DOHH2 (cell line): ENCODE measurements around the gene MS4A18.
"Not testable (repeated sequence)": the region's sequence is repeated elsewhere in the genome, so short reads cannot be mapped to it uniquely, and the experiment has no call there.

Experiments
- H3F3A ChIP-seq: fragments of 200-600 bp; sonication (generic), shearing (Covaris generic); 2 replicates; pipeline ENCODE4 v1.6.0; 2016; ENCODE audit warnings: antibody characterized with exemption, mild to moderate bottlenecking; ENCODE audit not compliant: control insufficient read depth, insufficient read depth
- H3K27ac ChIP-seq: fragments of 200-600 bp; sonication (generic); 2 replicates; pipeline ENCODE4 v1.5.1; 2014; ENCODE audit warnings: low read depth, mild to moderate bottlenecking, low read length, moderate library complexity
- H3K27me3 ChIP-seq: fragments of 200-600 bp; sonication (generic); 2 replicates; pipeline ENCODE4 v1.6.1; 2014; ENCODE audit warnings: mild to moderate bottlenecking, low read length, mixed read lengths; ENCODE audit not compliant: control insufficient read depth
- H3K36me3 ChIP-seq: fragments of 200-600 bp; sonication (generic); 2 replicates; pipeline ENCODE4 v1.6.1; 2014; ENCODE audit warnings: mild to moderate bottlenecking, low read length, moderate library complexity, mixed read lengths; ENCODE audit not compliant: control insufficient read depth
- H3K4me1 ChIP-seq: fragments of 200-600 bp; sonication (generic); 2 replicates; pipeline ENCODE4 v1.6.1; 2014; ENCODE audit warnings: mild to moderate bottlenecking, low read length, mixed read lengths; ENCODE audit not compliant: control insufficient read depth
- H3K4me2 ChIP-seq: fragments of 200-600 bp; sonication (generic); 2 replicates; pipeline ENCODE4 v1.6.0; 2014; ENCODE audit warnings: mild to moderate bottlenecking, low read length, moderate library complexity
- H3K4me3 ChIP-seq: fragments of 200-600 bp; sonication (generic); 2 replicates; pipeline ENCODE4 v1.5.1; 2014; ENCODE audit warnings: mild to moderate bottlenecking, low read length, mixed read lengths
- H3K79me2 ChIP-seq: fragments of 200-600 bp; sonication (generic); 2 replicates; pipeline ENCODE4 v1.6.1; 2014; ENCODE audit warnings: mild to moderate bottlenecking, low read length, mixed read lengths; ENCODE audit not compliant: control insufficient read depth
- H3K9me2 ChIP-seq: fragments of 200-600 bp; sonication (generic); replicated peaks from 2 replicates; pipeline ENCODE4 v1.6.1; 2014; ENCODE audit warnings: mild to moderate bottlenecking, low read length, mixed read lengths; ENCODE audit not compliant: control insufficient read depth
- H3K9me3 ChIP-seq: fragments of 200-600 bp; sonication (generic); 2 replicates; pipeline ENCODE4 v1.6.1; 2014; ENCODE audit warnings: antibody characterized with exemption, low read length, mixed read lengths; ENCODE audit not compliant: control insufficient read depth, insufficient read depth
- H4K20me1 ChIP-seq: fragments of 200-600 bp; sonication (generic); 2 replicates; pipeline ENCODE4 v1.6.0; 2014; ENCODE audit warnings: low read depth, mild to moderate bottlenecking, antibody characterized with exemption, low read length, moderate library complexity; ENCODE audit not compliant: control insufficient read depth, insufficient read depth
- EZH2phosphoT487 ChIP-seq: fragments of 200-600 bp; sonication (generic); IDR thresholded peaks from 2 replicates; pipeline ENCODE4 v1.6.1; 2017; ENCODE audit warnings: borderline replicate concordance, mild to moderate bottlenecking, antibody characterized with exemption, low read length, moderate library complexity, mixed read lengths
- TF ChIP-seq, protein P1 (sequence below): fragments of 200-600 bp; sonication (generic); IDR thresholded peaks from one replicate; pipeline ENCODE4 v1.5.1; 2014; ENCODE audit warnings: antibody characterized with exemption, mild to moderate bottlenecking, low read depth, low read length; ENCODE audit not compliant: poor library complexity, severe bottlenecking

MS4A18 gene

GRCh38 chr11:60710482-60710881 is 14.0 kb upstream of the MS4A18 start:
- H3K79me2 ChIP-seq, result no peaks in the 10 kb centered on the region
- no peak overlapping the region for H3K27ac ChIP-seq
- no peaks in the 10 kb centered on the region for H3F3A ChIP-seq
- H3K4me1 ChIP-seq, result no peaks in the 10 kb centered on the region
- H3K4me2 ChIP-seq, result no peak overlapping the region
- no peaks in the 10 kb centered on the region for H3K9me2 ChIP-seq
- H3K4me3 ChIP-seq, result no peak overlapping the region
- H3K9me3 ChIP-seq, result no peaks in the 10 kb centered on the region; the same call in 1 of the 2 replicates
- TF ChIP-seq, protein P1, sequence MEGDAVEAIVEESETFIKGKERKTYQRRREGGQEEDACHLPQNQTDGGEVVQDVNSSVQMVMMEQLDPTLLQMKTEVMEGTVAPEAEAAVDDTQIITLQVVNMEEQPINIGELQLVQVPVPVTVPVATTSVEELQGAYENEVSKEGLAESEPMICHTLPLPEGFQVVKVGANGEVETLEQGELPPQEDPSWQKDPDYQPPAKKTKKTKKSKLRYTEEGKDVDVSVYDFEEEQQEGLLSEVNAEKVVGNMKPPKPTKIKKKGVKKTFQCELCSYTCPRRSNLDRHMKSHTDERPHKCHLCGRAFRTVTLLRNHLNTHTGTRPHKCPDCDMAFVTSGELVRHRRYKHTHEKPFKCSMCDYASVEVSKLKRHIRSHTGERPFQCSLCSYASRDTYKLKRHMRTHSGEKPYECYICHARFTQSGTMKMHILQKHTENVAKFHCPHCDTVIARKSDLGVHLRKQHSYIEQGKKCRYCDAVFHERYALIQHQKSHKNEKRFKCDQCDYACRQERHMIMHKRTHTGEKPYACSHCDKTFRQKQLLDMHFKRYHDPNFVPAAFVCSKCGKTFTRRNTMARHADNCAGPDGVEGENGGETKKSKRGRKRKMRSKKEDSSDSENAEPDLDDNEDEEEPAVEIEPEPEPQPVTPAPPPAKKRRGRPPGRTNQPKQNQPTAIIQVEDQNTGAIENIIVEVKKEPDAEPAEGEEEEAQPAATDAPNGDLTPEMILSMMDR, result no peak
- TF ChIP-seq EZH2phosphoT487, result no peak
- peaks cover 15% of the 10 kb centered on the region for H3K27me3 ChIP-seq
- H4K20me1 ChIP-seq, result no peaks in the 10 kb centered on the region
- H3K36me3 ChIP-seq, result no peaks in the 10 kb centered on the region

DNA sequence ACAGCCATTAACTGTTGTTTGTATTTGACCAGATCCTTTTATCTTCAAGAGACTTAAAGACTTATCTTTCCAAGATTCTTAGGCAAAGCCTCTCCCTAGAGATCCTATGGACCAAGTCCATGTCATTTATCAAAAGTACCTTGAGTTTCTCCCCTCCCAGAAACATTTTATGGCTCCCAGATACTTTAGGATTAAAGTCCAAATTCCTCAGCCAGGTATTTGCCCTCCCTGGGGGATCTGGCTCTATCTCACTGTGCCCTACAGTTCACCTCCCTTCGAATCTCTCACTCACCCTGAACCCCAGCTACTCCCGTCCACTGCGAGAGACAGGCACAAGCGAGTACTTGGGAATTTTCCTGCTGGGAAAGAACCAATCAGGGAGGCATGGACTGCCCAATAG is 13.2 kb upstream of the MS4A18 start:
- H3K36me3 ChIP-seq, result no peaks in the 10 kb centered on the region

DNA sequence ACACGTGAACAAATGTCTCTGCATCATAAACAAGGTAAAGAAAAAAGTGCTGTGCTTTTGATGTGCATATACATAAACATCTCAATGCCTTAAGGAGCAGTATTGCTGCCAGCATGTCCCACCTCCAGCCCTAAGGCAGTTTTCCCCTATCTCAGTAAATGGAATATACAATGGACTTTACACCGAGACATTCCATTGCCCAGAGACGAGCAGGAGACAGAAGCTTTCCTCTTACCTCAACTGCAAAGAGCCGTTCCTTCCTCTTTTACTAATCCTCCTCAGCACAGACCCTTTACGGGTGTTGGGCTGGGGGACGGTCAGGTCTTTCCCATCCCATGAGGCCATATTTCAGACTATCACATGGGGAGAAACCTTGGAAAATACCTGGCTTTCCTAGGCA is 11.1 kb upstream of the MS4A18 start:
- not testable (repeated sequence) for H3K9me3 ChIP-seq, H3K4me3 ChIP-seq, H3K79me2 ChIP-seq, H3K9me2 ChIP-seq, H3K4me1 ChIP-seq, H3F3A ChIP-seq, H3K36me3 ChIP-seq, H3K27ac ChIP-seq, H4K20me1 ChIP-seq, H3K4me2 ChIP-seq
- H3K27me3 ChIP-seq, result peaks cover 13% of the 10 kb centered on the region

More for the DNA sequence above, 13.2 kb upstream of the MS4A18 start:
- Histone ChIP-seq H3K4me1 (no peaks in the 10 kb centered on the region), H3K4me3 (no peak overlapping the region), H4K20me1 (no peaks in the 10 kb centered on the region), H3K79me2 (no peaks in the 10 kb centered on the region), H3K27me3 (peaks cover 15% of the 10 kb centered on the region), H3K4me2 (no peak overlapping the region), H3K9me3 (no peaks in the 10 kb centered on the region; the same call in 1 of the 2 replicates), H3F3A (no peaks in the 10 kb centered on the region), H3K9me2 (no peaks in the 10 kb centered on the region), H3K27ac (no peak overlapping the region)
- TF ChIP-seq EZH2phosphoT487, result no peak
- TF ChIP-seq, protein P1, result no peak

GRCh38 chr11:60717956-60718355 is 6.6 kb upstream of the MS4A18 start:
- Histone ChIP-seq H4K20me1 (no peaks in the 10 kb centered on the region), H3K27me3 (no peaks in the 10 kb centered on the region), H3K36me3 (no peaks in the 10 kb centered on the region), H3K9me3 (peaks cover 9% of the 10 kb centered on the region), H3K4me3 (no peak overlapping the region), H3K79me2 (no peaks in the 10 kb centered on the region), H3F3A (no peaks in the 10 kb centered on the region), H3K27ac (no peak overlapping the region), H3K4me2 (no peak overlapping the region), H3K4me1 (no peaks in the 10 kb centered on the region), H3K9me2 (no peaks in the 10 kb centered on the region)
- no peak for TF ChIP-seq EZH2phosphoT487
- TF ChIP-seq, protein P1, result no peak
